HEK293 (cell line): ENCODE results near the gene CNPY1.
A peak's percentile ranks its signal among the peaks of the same experiment; 100 is the strongest.

Source experiments
- ATF2 ChIP-seq: fragments of 450-650 bp; formaldehyde crosslinking; IDR thresholded peaks from 2 replicates; pipeline ENCODE4 v1.5.1; 2016; ENCODE audit warnings: missing biosample characterization, missing genetic modification characterization, low read depth
- BCL11B ChIP-seq: fragments of 450-650 bp; formaldehyde crosslinking; IDR thresholded peaks from 2 replicates; pipeline ENCODE4 v1.5.1; 2016; ENCODE audit warnings: low read depth, missing biosample characterization, missing genetic modification characterization
- IKZF3 ChIP-seq: fragments of 450-650 bp; IDR thresholded peaks from 2 replicates; pipeline ENCODE4 v1.5.0; 2018; ENCODE audit warnings: missing biosample characterization, mild to moderate bottlenecking, missing genetic modification characterization, moderate library complexity
- KLF7 ChIP-seq: fragments of 450-650 bp; formaldehyde crosslinking; IDR thresholded peaks from 2 replicates; pipeline ENCODE4 v1.5.1; 2016; ENCODE audit warnings: missing biosample characterization, missing genetic modification characterization, borderline replicate concordance
- KLF8 ChIP-seq: fragments of 450-650 bp; formaldehyde crosslinking; IDR thresholded peaks from 2 replicates; pipeline ENCODE4 v1.5.1; 2016; ENCODE audit warnings: missing biosample characterization, missing genetic modification characterization
- MZF1 ChIP-seq: fragments of 450-650 bp; formaldehyde crosslinking; IDR thresholded peaks from 2 replicates; pipeline ENCODE4 v1.5.1; 2017; ENCODE audit warnings: missing biosample characterization, missing genetic modification characterization, borderline replicate concordance
- PRDM10 ChIP-seq: fragments of 450-650 bp; formaldehyde crosslinking; IDR thresholded peaks from 2 replicates; pipeline ENCODE4 v1.5.1; 2016; ENCODE audit warnings: missing biosample characterization, missing genetic modification characterization
- TSHZ1 ChIP-seq: fragments of 450-650 bp; formaldehyde crosslinking; IDR thresholded peaks from 2 replicates; pipeline ENCODE4 v1.5.1; 2016; ENCODE audit warnings: missing biosample characterization, missing genetic modification characterization, borderline replicate concordance
- ZBTB10 ChIP-seq: fragments of 450-650 bp; formaldehyde crosslinking; IDR thresholded peaks from 2 replicates; pipeline ENCODE4 v1.5.1; 2016; ENCODE audit warnings: missing biosample characterization, missing genetic modification characterization
- ZBTB20 ChIP-seq: fragments of 450-650 bp; formaldehyde crosslinking; IDR thresholded peaks from 2 replicates; pipeline ENCODE4 v1.5.1; 2016; ENCODE audit warnings: missing biosample characterization, missing genetic modification characterization
- ZBTB26 ChIP-seq: fragments of 450-650 bp; formaldehyde crosslinking; optimal IDR thresholded peaks from 2 replicates; pipeline ENCODE3; 2016; ENCODE audit warnings: missing biosample characterization, mild to moderate bottlenecking, missing genetic modification characterization
- ZBTB8A ChIP-seq: fragments of 450-650 bp; formaldehyde crosslinking; IDR thresholded peaks from 2 replicates; pipeline ENCODE4 v1.5.1; 2016; ENCODE audit warnings: missing biosample characterization, missing genetic modification characterization
- ZFP69B ChIP-seq: fragments of 450-650 bp; formaldehyde crosslinking; IDR thresholded peaks from 2 replicates; pipeline ENCODE4 v1.5.1; 2016; ENCODE audit warnings: missing biosample characterization, missing genetic modification characterization
- ZNF155 ChIP-seq: fragments of 450-650 bp; formaldehyde crosslinking; IDR thresholded peaks from 2 replicates; pipeline ENCODE4 v1.5.1; 2016; ENCODE audit warnings: missing biosample characterization, missing genetic modification characterization
- ZNF311 ChIP-seq: fragments of 450-650 bp; formaldehyde crosslinking; IDR thresholded peaks from 2 replicates; pipeline ENCODE4 v1.5.1; 2017; ENCODE audit warnings: missing biosample characterization, missing genetic modification characterization, borderline replicate concordance
- ZNF473 ChIP-seq: fragments of 450-650 bp; formaldehyde crosslinking; IDR thresholded peaks from 2 replicates; pipeline ENCODE4 v1.5.1; 2017; ENCODE audit warnings: missing biosample characterization, missing genetic modification characterization
- ZNF629 ChIP-seq: fragments of 450-650 bp; formaldehyde crosslinking; IDR thresholded peaks from 2 replicates; pipeline ENCODE4 v1.5.1; 2017; ENCODE audit warnings: missing biosample characterization, missing genetic modification characterization
- ZNF692 ChIP-seq: fragments of 450-650 bp; formaldehyde crosslinking; IDR thresholded peaks from 2 replicates; pipeline ENCODE4 v1.5.1; 2016; ENCODE audit warnings: missing biosample characterization, missing genetic modification characterization
- ZNF704 ChIP-seq: fragments of 450-650 bp; formaldehyde crosslinking; IDR thresholded peaks from 2 replicates; pipeline ENCODE4 v1.5.1; 2016; ENCODE audit warnings: missing biosample characterization, missing genetic modification characterization
- ZSCAN4 ChIP-seq: fragments of 450-650 bp; formaldehyde crosslinking; IDR thresholded peaks from 2 replicates; pipeline ENCODE4 v1.5.1; 2017; ENCODE audit warnings: missing biosample characterization, missing genetic modification characterization

CNPY1 gene

GRCh38 chr7:155533827-155534690 is 12.3 kb downstream of the CNPY1 start (continued):
- TF ChIP-seq KLF8 (tag by site-specific recombination) (no peak), ATF2 (tag by site-specific recombination) (peak; percentile 61; the same call in 1 of the 2 replicates), ZBTB20 (tag by site-specific recombination) (peak; percentile 18; the same call in 1 of the 2 replicates), ZNF629 (tag by site-specific recombination) (0 out of 2 replicates have a peak, but pooled peaks have one; percentile 20), ZNF155 (tag by site-specific recombination) (no peak), KLF7 (tag by site-specific recombination) (no peak), BCL11B (tag by site-specific recombination) (no peak), ZBTB8A (tag by site-specific recombination) (0 out of 2 replicates have a peak, but pooled peaks have one; percentile 35), ZNF311 (tag by site-specific recombination) (no peak), ZNF692 (peak; percentile 67; the same call in 1 of the 2 replicates), ZBTB26 (tag by site-specific recombination) (peak; percentile 17), ZSCAN4 (tag by site-specific recombination) (peak; percentile 97), PRDM10 (tag by site-specific recombination) (peak; percentile 54; the same call in 1 of the 2 replicates), ZBTB10 (tag by site-specific recombination) (0 out of 2 replicates have a peak, but pooled peaks have one; percentile 6), MZF1 (tag by site-specific recombination) (0 out of 2 replicates have a peak, but pooled peaks have one; percentile 33), ZNF473 (tag by site-specific recombination) (no peak), IKZF3 (peak; percentile 61; the same call in 1 of the 2 replicates), ZFP69B (tag by site-specific recombination) (peak; percentile 44; the same call in 1 of the 2 replicates), ZNF704 (no peak), TSHZ1 (tag by site-specific recombination) (no peak)
